Activated CD4-positive, alpha-beta memory T cell treated with anti-CD3 and anti-CD28 coated beads for 36 hours (primary cell): ENCODE measurements around the gene SORCS1. TPM values are rescaled to one million over a fixed set of nuclear protein-coding genes. Genes with fewer than 3 reads are reported as not detected.

Experiments
- CTCF ChIA-PET: fragments of 350-600 bp; sonication (Branson Sonifier 250); formaldehyde crosslinking; loops from one replicate; lab custom pipeline; 2021; ENCODE audit warnings: antibody characterized with exemption, inconsistent platforms; lab: Charles Lee
- POLR2A ChIA-PET: fragments of 350-600 bp; sonication (Branson Sonifier 250); formaldehyde crosslinking; loops from one replicate; lab custom pipeline; 2021; ENCODE audit warnings: antibody characterized with exemption; lab: Charles Lee
- DNase-seq: peaks from one replicate; pipeline ENCODE4 v3.0.0-alpha.2; 2020
- H3K27ac Mint-ChIP-seq: one replicate; pipeline ENCODE4 v1.8.0; 2021; ENCODE audit warnings: mixed read lengths
- H3K27me3 Mint-ChIP-seq: one replicate; pipeline ENCODE4 v1.8.0; 2021; ENCODE audit warnings: mixed read lengths
- H3K36me3 Mint-ChIP-seq: one replicate; pipeline ENCODE4 v1.8.0; 2021; ENCODE audit warnings: mixed read lengths
- H3K4me1 Mint-ChIP-seq: one replicate; pipeline ENCODE4 v1.8.0; 2021; ENCODE audit warnings: low read depth, mixed read lengths
- H3K4me3 Mint-ChIP-seq: one replicate; pipeline ENCODE4 v1.8.0; 2021; ENCODE audit warnings: mild to moderate bottlenecking, mixed read lengths
- H3K9me3 Mint-ChIP-seq: one replicate; pipeline ENCODE4 v1.8.0; 2021; ENCODE audit warnings: mixed read lengths
- intact Hi-C: fragments of 100-400 bp; cut with micrococcal nuclease; formaldehyde crosslinking; loops from one replicate; pipeline ENCODE4 v1.15.1; 2023
- total RNA-seq, 2 experiments: library from RNA; stranded (reverse); gene quantifications; one replicate each; pipeline ENCODE4 v1.2.3, GENCODE V29; 2021

The SORCS1 gene
- total RNA-seq, 2 experiments from 2014 or later: not detected

GRCh38 chr10:106972381-106972780 lies 192.1 kb downstream of the SORCS1 start:
- ChIA-PET CTCF (interaction anchor here (0.7 kb wide), 1 partner anchor 891 kb away, joined by 4 read pairs; no protein-coding TSS in a partner anchor), POLR2A (no interaction called here)
- DNase-seq: no peak
- H3K36me3 Mint-ChIP-seq: no peaks in the 10 kb centered on the region
- intact Hi-C loops: no loop called here
- no peak overlapping the region for H3K27ac Mint-ChIP-seq
- no peaks in the 10 kb centered on the region for H3K27me3 Mint-ChIP-seq
- H3K9me3 Mint-ChIP-seq: peaks cover 15% of the 10 kb centered on the region
- H3K4me1 Mint-ChIP-seq: no peaks in the 10 kb centered on the region
- no peak overlapping the region for H3K4me3 Mint-ChIP-seq

GRCh38 chr10:106971411-106971831 lies 193.1 kb downstream of the SORCS1 start:
- POLR2A ChIA-PET: no interaction called here

GRCh38 chr10:106967452-106967851 lies 197.1 kb downstream of the SORCS1 start:
- POLR2A ChIA-PET: no interaction called here
- Mint-ChIP-seq H3K27me3 (no peaks in the 10 kb centered on the region), H3K9me3 (peaks cover 10% of the 10 kb centered on the region), H3K27ac (no peak overlapping the region), H3K4me3 (no peak overlapping the region), H3K4me1 (no peaks in the 10 kb centered on the region), H3K36me3 (no peaks in the 10 kb centered on the region)
- CTCF ChIA-PET: no interaction called here
- DNase-seq: no peak
- intact Hi-C loops: no loop called here

More at GRCh38 chr10:106971411-106971831, 193.1 kb downstream of the SORCS1 start:
- H3K4me3 Mint-ChIP-seq: no peak overlapping the region
- intact Hi-C loops: no loop called here
- CTCF ChIA-PET: no interaction called here
- H3K4me1 Mint-ChIP-seq: no peaks in the 10 kb centered on the region
- H3K27me3 Mint-ChIP-seq: no peaks in the 10 kb centered on the region
- H3K27ac Mint-ChIP-seq: no peak overlapping the region
- no peak for DNase-seq
- peaks cover 12% of the 10 kb centered on the region for H3K9me3 Mint-ChIP-seq
- no peaks in the 10 kb centered on the region for H3K36me3 Mint-ChIP-seq

GRCh38 chr10:106960812-106961211 lies 203.7 kb downstream of the SORCS1 start:
- ChIA-PET POLR2A (no interaction called here), CTCF (no interaction called here)
- Mint-ChIP-seq H3K27ac (no peak overlapping the region), H3K36me3 (no peaks in the 10 kb centered on the region), H3K4me3 (no peak overlapping the region), H3K27me3 (no peaks in the 10 kb centered on the region), H3K4me1 (no peaks in the 10 kb centered on the region), H3K9me3 (peaks cover 12% of the 10 kb centered on the region)
- intact Hi-C loops: no loop called here
- DNase-seq: no peak

- Mint-ChIP-seq H3K4me3 (no peak overlapping the region), H3K27ac (no peak overlapping the region), H3K4me1 (no peaks in the 10 kb centered on the region), H3K9me3 (peaks cover 12% of the 10 kb centered on the region), H3K36me3 (no peaks in the 10 kb centered on the region), H3K27me3 (no peaks in the 10 kb centered on the region)
- no peak for DNase-seq
- ChIA-PET POLR2A (no interaction called here), CTCF (no interaction called here)
- intact Hi-C loops: no loop called here
These were observed 205.0 kb downstream of the SORCS1 start for GRCh38 chr10:106959521-106959920.

GRCh38 chr10:106958589-106959361 lies 205.7 kb downstream of the SORCS1 start:
- Mint-ChIP-seq H3K9me3 (peaks cover 12% of the 10 kb centered on the region), H3K4me3 (no peak overlapping the region), H3K4me1 (no peaks in the 10 kb centered on the region), H3K36me3 (no peaks in the 10 kb centered on the region), H3K27me3 (no peaks in the 10 kb centered on the region), H3K27ac (no peak overlapping the region)
- ChIA-PET CTCF (no interaction called here), POLR2A (no interaction called here)
- intact Hi-C loops: no loop called here
- DNase-seq: no peak

- ChIA-PET CTCF (no interaction called here), POLR2A (no interaction called here)
- intact Hi-C loops: no loop called here
These were observed 206.5 kb downstream of the SORCS1 start for GRCh38 chr10:106957823-106958588.

GRCh38 chr10:106956216-106956915 lies 208.1 kb downstream of the SORCS1 start:
- Mint-ChIP-seq H3K4me3 (no peak overlapping the region), H3K27ac (no peak overlapping the region)
- POLR2A ChIA-PET: no interaction called here

More at GRCh38 chr10:106957823-106958588, 206.5 kb downstream of the SORCS1 start:
- Mint-ChIP-seq H3K27ac (no peak overlapping the region), H3K36me3 (no peaks in the 10 kb centered on the region), H3K9me3 (peaks cover 12% of the 10 kb centered on the region), H3K27me3 (no peaks in the 10 kb centered on the region), H3K4me3 (no peak overlapping the region), H3K4me1 (no peaks in the 10 kb centered on the region)
- DNase-seq: no peak

GRCh38 chr10:106955133-106955532 lies 209.4 kb downstream of the SORCS1 start:
- CTCF ChIA-PET: no interaction called here
- DNase-seq: no peak
- Mint-ChIP-seq H3K4me3 (no peak overlapping the region), H3K4me1 (no peaks in the 10 kb centered on the region), H3K27ac (no peak overlapping the region), H3K36me3 (no peaks in the 10 kb centered on the region), H3K9me3 (peaks cover 15% of the 10 kb centered on the region), H3K27me3 (no peaks in the 10 kb centered on the region)
- POLR2A ChIA-PET: no interaction called here
- intact Hi-C loops: no loop called here

More at GRCh38 chr10:106956216-106956915, 208.1 kb downstream of the SORCS1 start:
- Mint-ChIP-seq H3K27me3 (no peaks in the 10 kb centered on the region), H3K9me3 (peaks cover 12% of the 10 kb centered on the region), H3K4me1 (no peaks in the 10 kb centered on the region), H3K36me3 (no peaks in the 10 kb centered on the region)
- intact Hi-C loops: no loop called here
- CTCF ChIA-PET: no interaction called here
- no peak for DNase-seq

- Mint-ChIP-seq H3K4me3 (no peak overlapping the region), H3K27me3 (no peaks in the 10 kb centered on the region), H3K36me3 (no peaks in the 10 kb centered on the region), H3K4me1 (no peaks in the 10 kb centered on the region), H3K27ac (no peak overlapping the region), H3K9me3 (peaks cover 7% of the 10 kb centered on the region)
- POLR2A ChIA-PET: no interaction called here
- DNase-seq: no peak
- CTCF ChIA-PET: no interaction called here
- intact Hi-C loops: no loop called here
These were observed 212.5 kb downstream of the SORCS1 start for GRCh38 chr10:106952033-106952432.

- H3K4me1 Mint-ChIP-seq: no peaks in the 10 kb centered on the region
- H3K9me3 Mint-ChIP-seq: peaks cover 10% of the 10 kb centered on the region
These were observed 214.6 kb downstream of the SORCS1 start for GRCh38 chr10:106949680-106950478.

More at GRCh38 chr10:106949680-106950478, 214.6 kb downstream of the SORCS1 start:
- Mint-ChIP-seq H3K36me3 (no peaks in the 10 kb centered on the region), H3K27me3 (no peaks in the 10 kb centered on the region), H3K4me3 (no peak overlapping the region), H3K27ac (no peak overlapping the region)
- intact Hi-C loops: no loop called here
- ChIA-PET CTCF (interaction anchor here (0.7 kb wide), 1 partner anchor 20 kb away, joined by 3 read pairs; no protein-coding TSS in a partner anchor), POLR2A (no interaction called here)
- DNase-seq: no peak
